Fibroblast of lung (primary cell): ENCODE results near the gene LTC4S.

Source experiments
- EZH2 ChIP-seq: IDR thresholded peaks from 2 replicates; pipeline ENCODE4 v1.5.1; 2012; ENCODE audit warnings: low read length, control low read depth, mild to moderate bottlenecking; ENCODE audit errors: missing control alignments
- TF ChIP-seq, protein P1 (sequence below), 2 donors: IDR thresholded peaks in 1 of 2; conservative IDR thresholded peaks in 1 of 2; 1 replicate in 1 of 2; 2 replicates in 1 of 2; pipeline ENCODE4 v1.5.1; 2011 to 2012; ENCODE audit warnings: low read length in 2 of 2, control low read depth in 1 of 2, inconsistent platforms in 1 of 2, low read depth in 1 of 2, mild to moderate bottlenecking in 1 of 2

DNA sequence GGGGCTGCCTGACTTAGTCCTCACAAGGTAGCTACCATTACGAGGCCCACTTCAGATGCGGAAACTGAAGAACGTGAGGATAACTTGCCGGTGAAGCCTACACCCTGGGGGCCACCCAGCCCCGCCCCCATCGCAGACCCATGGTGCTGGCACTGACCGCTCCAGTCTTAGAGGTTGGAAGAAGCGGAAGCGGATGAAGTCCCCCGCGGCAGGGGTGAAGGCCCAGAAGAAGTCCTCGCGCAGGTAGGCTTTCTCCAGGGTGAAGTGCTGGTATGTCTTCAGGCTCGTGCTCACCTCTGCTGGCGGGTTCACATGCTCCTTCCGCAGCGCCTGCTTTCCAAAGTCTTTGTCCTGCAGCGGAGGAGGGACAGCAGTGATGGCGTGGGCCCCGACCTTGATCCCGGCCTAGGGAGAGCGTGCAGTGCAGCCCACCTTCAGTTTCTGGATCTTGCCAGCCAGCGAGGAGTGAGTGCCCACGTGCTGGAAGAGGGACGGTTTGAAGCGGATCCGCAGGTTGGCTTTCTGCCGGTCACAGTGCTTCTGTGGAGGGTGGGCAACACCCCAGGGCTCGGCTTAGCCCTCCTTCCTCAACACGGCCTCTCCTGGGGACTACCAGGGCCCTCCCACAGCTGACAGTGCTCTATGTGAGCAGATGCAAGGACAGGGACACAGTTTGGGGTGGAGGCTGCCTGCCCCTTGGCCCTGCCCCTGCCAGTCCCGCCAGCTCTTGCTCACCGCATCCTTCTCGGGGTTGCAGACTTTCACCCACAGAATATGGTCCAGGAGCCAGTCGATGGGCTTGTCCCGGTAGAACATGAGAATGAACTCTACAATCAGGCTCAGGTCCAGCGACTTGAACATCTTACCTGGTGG is 5.2 kb downstream of the LTC4S start:
- TF ChIP-seq, protein P1, sequence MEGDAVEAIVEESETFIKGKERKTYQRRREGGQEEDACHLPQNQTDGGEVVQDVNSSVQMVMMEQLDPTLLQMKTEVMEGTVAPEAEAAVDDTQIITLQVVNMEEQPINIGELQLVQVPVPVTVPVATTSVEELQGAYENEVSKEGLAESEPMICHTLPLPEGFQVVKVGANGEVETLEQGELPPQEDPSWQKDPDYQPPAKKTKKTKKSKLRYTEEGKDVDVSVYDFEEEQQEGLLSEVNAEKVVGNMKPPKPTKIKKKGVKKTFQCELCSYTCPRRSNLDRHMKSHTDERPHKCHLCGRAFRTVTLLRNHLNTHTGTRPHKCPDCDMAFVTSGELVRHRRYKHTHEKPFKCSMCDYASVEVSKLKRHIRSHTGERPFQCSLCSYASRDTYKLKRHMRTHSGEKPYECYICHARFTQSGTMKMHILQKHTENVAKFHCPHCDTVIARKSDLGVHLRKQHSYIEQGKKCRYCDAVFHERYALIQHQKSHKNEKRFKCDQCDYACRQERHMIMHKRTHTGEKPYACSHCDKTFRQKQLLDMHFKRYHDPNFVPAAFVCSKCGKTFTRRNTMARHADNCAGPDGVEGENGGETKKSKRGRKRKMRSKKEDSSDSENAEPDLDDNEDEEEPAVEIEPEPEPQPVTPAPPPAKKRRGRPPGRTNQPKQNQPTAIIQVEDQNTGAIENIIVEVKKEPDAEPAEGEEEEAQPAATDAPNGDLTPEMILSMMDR (conservative IDR thresholded peaks at IDR 0.05 in 1 of 2, IDR thresholded peaks at IDR 0.05 in 1 of 2; ENCODE audit: low read depth in 1 of 2, low read length in 2 of 2), result no peak
- TF ChIP-seq EZH2, result no peak
